CD4-positive, alpha-beta T cell (primary cell): ENCODE results near the gene GALNT2. TPM values are rescaled to one million over a fixed set of nuclear protein-coding genes. Genes with fewer than 3 reads are reported as not detected.
A peak's percentile ranks its signal among the peaks of the same experiment; 100 is the strongest.

Experiments
- ATAC-seq: fragments of 200-7000 bp; cut with Tn5 transposase; one replicate; pipeline ENCODE4 v1.10.0; 2022; ENCODE audit warnings: mild to moderate bottlenecking; ENCODE audit not compliant: poor library complexity
- CTCF ChIA-PET: fragments of 350-600 bp; sonication (Branson Sonifier 250); formaldehyde crosslinking; loops from one replicate; lab custom pipeline; 2021; ENCODE audit warnings: antibody characterized with exemption, inconsistent platforms; lab: Charles Lee
- POLR2A ChIA-PET: fragments of 350-600 bp; sonication (Branson Sonifier 250); formaldehyde crosslinking; loops from one replicate; lab custom pipeline; 2021; ENCODE audit warnings: antibody characterized with exemption, inconsistent platforms; lab: Charles Lee
- DNase-seq, 14 experiments: peaks; one replicate each; pipeline ENCODE4 v3.0.0-alpha.2; 2013 to 2020; ENCODE audit warnings: mixed read lengths in 2 of 14
- H3K27ac ChIP-seq, 2 donors: one replicate each; pipeline versions ENCODE4 v1.5.1 to v1.7.0; 2013; ENCODE audit warnings: low read length in 2 of 2, low read depth in 1 of 2, mild to moderate bottlenecking in 1 of 2
- H3K27me3 ChIP-seq, 2 experiments: 1 replicate in 1 of 2; 2 replicates in 1 of 2; pipeline versions ENCODE4 v1.6.1 to v1.7.0; 2013; ENCODE audit warnings: low read length in 2 of 2, control low read depth in 1 of 2, mild to moderate bottlenecking in 1 of 2, moderate library complexity in 1 of 2; ENCODE audit not compliant: insufficient read depth in 2 of 2, control insufficient read depth in 1 of 2
- H3K36me3 ChIP-seq: one replicate; pipeline ENCODE4 v1.6.1; 2013; ENCODE audit warnings: low read length, control low read depth; ENCODE audit not compliant: insufficient read depth
- H3K4me1 ChIP-seq: one replicate; pipeline ENCODE4 v1.6.1; 2013; ENCODE audit warnings: low read length, control low read depth; ENCODE audit not compliant: insufficient read depth
- H3K4me3 ChIP-seq: one replicate; pipeline ENCODE4 v1.5.1; 2013; ENCODE audit warnings: mild to moderate bottlenecking, low read length, moderate library complexity
- H3K9me3 ChIP-seq, 2 experiments: 1 replicate in 1 of 2; 2 replicates in 1 of 2; pipeline versions ENCODE4 v1.6.1 to v1.7.0; 2013; ENCODE audit warnings: low read length in 2 of 2, mild to moderate bottlenecking in 2 of 2, control low read depth in 1 of 2, moderate library complexity in 1 of 2; ENCODE audit not compliant: control insufficient read depth in 1 of 2, insufficient read depth in 1 of 2
- H3K27ac Mint-ChIP-seq: one replicate; pipeline ENCODE4 v1.8.0; 2020; ENCODE audit warnings: mixed read lengths
- H3K27me3 Mint-ChIP-seq: one replicate; pipeline ENCODE4 v1.8.0; 2021; ENCODE audit warnings: mixed read lengths
- H3K36me3 Mint-ChIP-seq: one replicate; pipeline ENCODE4 v1.8.0; 2021; ENCODE audit warnings: low read depth, mixed read lengths
- H3K4me1 Mint-ChIP-seq: one replicate; pipeline ENCODE4 v1.8.0; 2021; ENCODE audit warnings: low read depth, mixed read lengths
- H3K4me3 Mint-ChIP-seq: one replicate; pipeline ENCODE4 v1.8.0; 2020; ENCODE audit warnings: mild to moderate bottlenecking, mixed read lengths
- H3K9me3 Mint-ChIP-seq: one replicate; pipeline ENCODE4 v1.8.0; 2020; ENCODE audit warnings: mixed read lengths
- intact Hi-C, 2 experiments: fragments of 100-400 bp; cut with DNase I in 1 of 2; cut with micrococcal nuclease in 1 of 2; formaldehyde crosslinking; loops; one replicate each; pipeline versions ENCODE4 v1.15.1 to v1.9.0; 2023 to 2025; cut with DNase I, micrococcal nuclease
- total RNA-seq, 174 experiments: library from RNA in 2 of 174; stranded (reverse) in 2 of 174; gene quantifications; one replicate each; pipeline ENCODE4 v1.2.3 and lab custom pipeline; 2021 to 2026
- TF ChIP-seq, protein P1 (sequence below): fragments of 200-600 bp; IDR thresholded peaks from one replicate; pipeline ENCODE4 v1.8.0; 2022; ENCODE audit warnings: antibody characterized with exemption, mild to moderate bottlenecking

GALNT2 gene
- total RNA-seq, 2 experiments from 2014 or later, result 11.0 to 11.4 TPM

DNA sequence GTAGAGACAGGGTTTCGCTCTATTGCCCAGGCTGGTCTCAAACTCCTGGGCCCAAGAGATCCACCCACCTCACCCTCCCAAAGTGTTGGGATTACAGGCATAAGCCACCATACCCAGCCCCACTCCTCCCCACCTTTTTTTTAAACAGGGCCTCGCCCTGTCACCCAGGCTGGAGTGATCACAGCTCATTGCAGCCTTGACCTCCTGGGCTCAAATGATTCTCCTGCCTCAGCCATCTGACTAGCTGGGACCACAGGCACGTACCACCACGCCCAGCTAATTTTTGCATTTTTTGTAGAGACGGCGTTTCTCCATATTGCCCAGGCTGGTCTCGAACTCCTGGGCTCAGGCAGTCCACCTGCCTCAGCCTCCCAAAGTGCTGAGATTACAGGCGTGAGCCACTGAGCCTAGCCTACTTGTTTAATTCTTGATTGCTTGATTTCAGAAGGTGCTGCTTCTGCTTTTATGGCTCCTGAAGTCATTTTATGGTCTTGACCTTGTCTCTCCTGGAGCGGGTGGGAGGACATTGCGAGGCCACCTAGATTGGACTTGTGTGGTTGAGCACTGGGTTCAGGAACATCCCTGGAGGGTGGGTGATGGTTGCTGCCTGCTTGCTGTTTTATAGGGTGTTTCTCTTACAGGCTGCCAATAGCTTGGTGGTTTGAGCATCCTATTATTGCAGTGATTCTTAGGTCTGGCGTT is 81.9 kb downstream of the GALNT2 start:
- no peaks in the 10 kb centered on the region for H3K27me3 ChIP-seq
- intact Hi-C loops, result no loop called here
- no peak overlapping the region for H3K4me3 Mint-ChIP-seq
- no peak overlapping the region for H3K27ac Mint-ChIP-seq
- H3K4me1 ChIP-seq, result peaks cover 16% of the 10 kb centered on the region
- H3K27me3 Mint-ChIP-seq, result no peaks in the 10 kb centered on the region
- ChIA-PET POLR2A (no interaction called here), CTCF (no interaction called here)
- H3K36me3 ChIP-seq, result no peaks in the 10 kb centered on the region
- H3K9me3 Mint-ChIP-seq, result no peaks in the 10 kb centered on the region
- no peaks in the 10 kb centered on the region for H3K9me3 ChIP-seq
- H3K36me3 Mint-ChIP-seq, result no peaks in the 10 kb centered on the region
- ATAC-seq (no peak), DNase-seq (no peak)
- H3K4me3 ChIP-seq, result no peak overlapping the region
- peaks cover 73% of the 10 kb centered on the region for H3K4me1 Mint-ChIP-seq
- H3K27ac ChIP-seq, result no peak overlapping the region
- TF ChIP-seq, protein P1, sequence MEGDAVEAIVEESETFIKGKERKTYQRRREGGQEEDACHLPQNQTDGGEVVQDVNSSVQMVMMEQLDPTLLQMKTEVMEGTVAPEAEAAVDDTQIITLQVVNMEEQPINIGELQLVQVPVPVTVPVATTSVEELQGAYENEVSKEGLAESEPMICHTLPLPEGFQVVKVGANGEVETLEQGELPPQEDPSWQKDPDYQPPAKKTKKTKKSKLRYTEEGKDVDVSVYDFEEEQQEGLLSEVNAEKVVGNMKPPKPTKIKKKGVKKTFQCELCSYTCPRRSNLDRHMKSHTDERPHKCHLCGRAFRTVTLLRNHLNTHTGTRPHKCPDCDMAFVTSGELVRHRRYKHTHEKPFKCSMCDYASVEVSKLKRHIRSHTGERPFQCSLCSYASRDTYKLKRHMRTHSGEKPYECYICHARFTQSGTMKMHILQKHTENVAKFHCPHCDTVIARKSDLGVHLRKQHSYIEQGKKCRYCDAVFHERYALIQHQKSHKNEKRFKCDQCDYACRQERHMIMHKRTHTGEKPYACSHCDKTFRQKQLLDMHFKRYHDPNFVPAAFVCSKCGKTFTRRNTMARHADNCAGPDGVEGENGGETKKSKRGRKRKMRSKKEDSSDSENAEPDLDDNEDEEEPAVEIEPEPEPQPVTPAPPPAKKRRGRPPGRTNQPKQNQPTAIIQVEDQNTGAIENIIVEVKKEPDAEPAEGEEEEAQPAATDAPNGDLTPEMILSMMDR, result no peak

- no peaks in the 10 kb centered on the region for H3K27me3 Mint-ChIP-seq
- Histone ChIP-seq H3K27me3 (no peaks in the 10 kb centered on the region), H3K9me3 (peaks cover 0 to under 1% of the 10 kb centered on the region in 2 experiments), H3K36me3 (no peaks in the 10 kb centered on the region), H3K4me3 (no peak overlapping the region), H3K27ac (no peak overlapping the region), H3K4me1 (peaks cover 11% of the 10 kb centered on the region)
- intact Hi-C loops, result no loop called here
- ChIA-PET CTCF (no interaction called here), POLR2A (no interaction called here)
- ATAC-seq (no peak), DNase-seq (peak in 3 of 14 experiments; percentile 20 to 26 (median 21))
- TF ChIP-seq, protein P1, result no peak
- no peaks in the 10 kb centered on the region for H3K9me3 Mint-ChIP-seq
- peaks cover 62% of the 10 kb centered on the region for H3K4me1 Mint-ChIP-seq
- H3K36me3 Mint-ChIP-seq, result no peaks in the 10 kb centered on the region
- peak overlapping the region; percentile 67 for H3K4me3 Mint-ChIP-seq
- no peak overlapping the region for H3K27ac Mint-ChIP-seq
These were observed 82.9 kb downstream of the GALNT2 start for GRCh38 chr1:230149751-230150584.

DNA sequence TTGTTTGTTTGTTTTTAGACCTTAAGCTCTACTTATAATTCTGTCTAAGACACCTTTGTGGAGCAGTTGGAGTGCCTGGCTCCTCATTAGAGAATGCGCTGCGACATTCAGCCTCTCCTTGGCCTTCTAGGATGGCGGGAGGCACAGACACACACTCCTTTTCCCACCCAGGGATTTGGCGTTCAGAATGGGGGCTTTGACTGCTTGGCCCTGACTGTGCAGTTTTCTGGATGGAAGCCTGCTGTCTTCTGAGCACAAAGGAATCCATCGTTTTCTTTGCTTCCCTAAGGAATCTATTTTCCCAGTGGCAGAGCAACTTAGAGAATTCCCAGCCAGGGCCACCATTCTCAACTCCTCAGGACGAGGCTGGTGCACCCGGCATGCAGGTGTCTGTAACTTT is 83.6 kb downstream of the GALNT2 start:
- Mint-ChIP-seq H3K36me3 (no peaks in the 10 kb centered on the region), H3K9me3 (no peaks in the 10 kb centered on the region), H3K27ac (no peak overlapping the region), H3K4me1 (peaks cover 59% of the 10 kb centered on the region), H3K27me3 (no peaks in the 10 kb centered on the region), H3K4me3 (peak overlapping the region; percentile 67)
- no peaks in the 10 kb centered on the region for H3K27me3 ChIP-seq
- POLR2A ChIA-PET, result no interaction called here
- H3K27ac ChIP-seq, result no peak overlapping the region
- H3K36me3 ChIP-seq, result no peaks in the 10 kb centered on the region
- no peak for ATAC-seq
- no peak overlapping the region for H3K4me3 ChIP-seq
- CTCF ChIA-PET, result no interaction called here
- TF ChIP-seq, protein P1, result no peak
- peaks cover 7% of the 10 kb centered on the region for H3K4me1 ChIP-seq
- intact Hi-C loops, result no loop called here
- DNase-seq, result no peak
- H3K9me3 ChIP-seq, result peaks cover 0 to 4% of the 10 kb centered on the region in 2 experiments
